IMR-90 (cell line): ENCODE data around the gene CAVIN2. TPM values are rescaled to one million over a fixed set of nuclear protein-coding genes. Genes with fewer than 3 reads are reported as not detected.

Source experiments
- ATAC-seq: fragments of 200-7000 bp; cut with Tn5 transposase; 2 replicates; pipeline ENCODE4 v1.9.1; 2020; ENCODE audit warnings: low read depth, mild to moderate bottlenecking, moderate library complexity
- BruUV-seq: library from RNA; stranded (reverse); fragments of 400-500 nt; replicated peaks from 2 replicates; lab custom pipeline; 2021; lab: Mats Ljungman, UMichigan
- CTCF ChIA-PET: fragments of 300-600 bp; formaldehyde crosslinking; extraction: SDS; loops from one replicate; lab custom pipeline; 2021; ENCODE audit warnings: antibody characterized with exemption; lab: Yijun Ruan, JAX
- POLR2A ChIA-PET: fragments of 300-600 bp; sonication (Branson Sonifier 250); formaldehyde crosslinking; loops from one replicate; lab custom pipeline; 2022; ENCODE audit warnings: antibody characterized with exemption; ENCODE audit not compliant: unreplicated experiment; lab: Charles Lee
- DNase-seq: peaks from one replicate; pipeline ENCODE4 v3.0.0; 2013
- H2AFZ ChIP-seq: replicated peaks from 2 replicates; pipeline ENCODE3; 2013; ENCODE audit warnings: low read length, mild to moderate bottlenecking; ENCODE audit not compliant: poor library complexity
- H2AK5ac ChIP-seq: 2 replicates; pipeline ENCODE4 v1.6.1; 2013; ENCODE audit warnings: low read depth, low read length, inconsistent platforms
- H2AK9ac ChIP-seq: replicated peaks from 2 replicates; pipeline ENCODE3; 2013; ENCODE audit warnings: mild to moderate bottlenecking, low read depth, low read length, moderate library complexity; ENCODE audit not compliant: poor library complexity
- H2BK120ac ChIP-seq: 2 replicates; pipeline ENCODE4 v1.6.1; 2013; ENCODE audit warnings: low read depth, low read length, inconsistent platforms
- H2BK15ac ChIP-seq: 3 replicates; pipeline ENCODE4 v1.6.1; 2013; ENCODE audit warnings: low read depth, low read length, inconsistent platforms
- H2BK20ac ChIP-seq: 2 replicates; pipeline ENCODE4 v1.6.1; 2013; ENCODE audit warnings: low read depth, mild to moderate bottlenecking, inconsistent platforms, low read length, moderate library complexity
- H2BK5ac ChIP-seq: 2 replicates; pipeline ENCODE4 v1.6.1; 2013; ENCODE audit warnings: mild to moderate bottlenecking, low read depth, low read length, inconsistent platforms; ENCODE audit not compliant: poor library complexity, severe bottlenecking
- H3K14ac ChIP-seq: replicated peaks from 2 replicates; pipeline ENCODE4 v1.6.1; 2013; ENCODE audit warnings: low read depth, low read length, inconsistent platforms
- H3K18ac ChIP-seq: 2 replicates; pipeline ENCODE4 v1.6.1; 2013; ENCODE audit warnings: low read depth, low read length, control low read depth
- H3K23ac ChIP-seq: 2 replicates; pipeline ENCODE4 v1.6.1; 2013; ENCODE audit warnings: low read depth, low read length, inconsistent platforms
- H3K27ac ChIP-seq: 2 replicates; pipeline ENCODE4 v1.5.1; 2013; ENCODE audit warnings: mild to moderate bottlenecking, control low read depth, low read length; ENCODE audit not compliant: insufficient read depth
- H3K27me3 ChIP-seq: 2 replicates; pipeline ENCODE4 v1.6.1; 2013; ENCODE audit warnings: low read length; ENCODE audit not compliant: control insufficient read depth, insufficient read depth
- H3K36me3 ChIP-seq: 2 replicates; pipeline ENCODE4 v1.6.1; 2013; ENCODE audit warnings: low read length, mixed read lengths; ENCODE audit not compliant: control insufficient read depth, insufficient read depth
- H3K4ac ChIP-seq: 2 replicates; pipeline ENCODE4 v1.6.1; 2013; ENCODE audit warnings: low read depth, low read length, inconsistent platforms
- H3K4me1 ChIP-seq: 2 replicates; pipeline ENCODE4 v1.6.1; 2013; ENCODE audit warnings: low read length, mixed read lengths; ENCODE audit not compliant: control insufficient read depth, insufficient read depth
- H3K4me2 ChIP-seq: 2 replicates; pipeline ENCODE4 v1.6.1; 2013; ENCODE audit warnings: low read depth, mild to moderate bottlenecking, control low read depth, low read length, moderate library complexity
- H3K4me3 ChIP-seq: 2 replicates; pipeline ENCODE4 v1.5.1; 2013; ENCODE audit warnings: low read depth, mild to moderate bottlenecking, control low read depth, low read length, moderate library complexity; ENCODE audit not compliant: insufficient read depth
- H3K56ac ChIP-seq: 2 replicates; pipeline ENCODE4 v1.6.1; 2013; ENCODE audit warnings: low read length, inconsistent platforms; ENCODE audit not compliant: insufficient read depth; ENCODE audit errors: extremely low read depth
- H3K79me1 ChIP-seq, 2 experiments: 2 replicates each; pipeline ENCODE4 v1.6.1; 2013; ENCODE audit warnings: low read length in 2 of 2, inconsistent platforms in 1 of 2, low read depth in 1 of 2
- H3K9ac ChIP-seq: 2 replicates; pipeline ENCODE4 v1.6.1; 2013; ENCODE audit warnings: low read depth, low read length, control low read depth
- H3K9me1 ChIP-seq: 2 replicates; pipeline ENCODE4 v1.6.1; 2013; ENCODE audit warnings: low read length, inconsistent platforms; ENCODE audit not compliant: insufficient read depth
- H3K9me3 ChIP-seq: 2 replicates; pipeline ENCODE4 v1.6.1; 2013; ENCODE audit warnings: low read length; ENCODE audit not compliant: control insufficient read depth, insufficient read depth
- H4K20me1 ChIP-seq: 2 replicates; pipeline ENCODE4 v1.6.1; 2013; ENCODE audit warnings: low read length, inconsistent platforms; ENCODE audit not compliant: insufficient read depth
- H4K5ac ChIP-seq: 2 replicates; pipeline ENCODE4 v1.6.1; 2013; ENCODE audit warnings: mild to moderate bottlenecking, low read depth, low read length, control low read depth
- H4K8ac ChIP-seq, 2 experiments: 2 replicates each; pipeline ENCODE4 v1.6.1; 2013; ENCODE audit warnings: low read depth in 2 of 2, low read length in 2 of 2, control low read depth in 1 of 2, inconsistent platforms in 1 of 2
- H4K91ac ChIP-seq: 2 replicates; pipeline ENCODE4 v1.6.1; 2013; ENCODE audit warnings: low read depth, low read length, inconsistent platforms; ENCODE audit not compliant: insufficient read depth
- ELK1 ChIP-seq: fragments of 150-350 bp; IDR thresholded peaks from 2 replicates; pipeline ENCODE4 v1.6.1; 2016; ENCODE audit warnings: low read depth, mild to moderate bottlenecking, low read length, moderate library complexity, borderline replicate concordance
- MAFK ChIP-seq: IDR thresholded peaks from 2 replicates; pipeline ENCODE4 v1.6.1; 2012; ENCODE audit warnings: low read depth, low read length, improper control_type of control experiment
- MAZ ChIP-seq: IDR thresholded peaks from 2 replicates; pipeline ENCODE4 v1.6.1; 2012; ENCODE audit warnings: low read depth, mild to moderate bottlenecking, low read length, improper control_type of control experiment, moderate library complexity, borderline replicate concordance
- RAD21 ChIP-seq: IDR thresholded peaks from 2 replicates; pipeline ENCODE4 v1.6.1; 2012; ENCODE audit warnings: low read length, improper control_type of control experiment
- RFX5 ChIP-seq: IDR thresholded peaks from 2 replicates; pipeline ENCODE4 v1.8.0; 2012; ENCODE audit warnings: low read depth, mild to moderate bottlenecking, low read length, moderate library complexity
- WGBS, 2 experiments: methylation state at CpG; one replicate each; pipeline versions ENCODE4 v1.1.5 to v1.1.7; 2013; ENCODE audit warnings: missing lambda C conversion rate in 2 of 2; ENCODE audit not compliant: insufficient read length in 1 of 2; ENCODE audit errors: extremely low coverage in 2 of 2; 5-methylcytosine and 5-hydroxymethylcytosine counted together
- dilution Hi-C: fragments of 300-500 bp; cut with HindIII; formaldehyde crosslinking; loops from one replicate; pipeline ENCODE4 v1.14.3; 2018; ENCODE audit warnings: low sequenced_read_pairs; ENCODE audit not compliant: unreplicated experiment
- in situ Hi-C: fragments of 300-500 bp; cut with MboI; formaldehyde crosslinking; loops from 3 replicates; pipeline ENCODE4 v1.14.3; 2019; ENCODE audit warnings: low sequenced_read_pairs, inconsistent platforms, mixed read lengths
- intact Hi-C: fragments of 100-400 bp; cut with micrococcal nuclease; formaldehyde crosslinking; loops from 2 replicates; pipeline ENCODE4 v1.10.0; 2022
- polyA plus RNA-seq, 3 experiments: library from polyadenylated mRNA; depleted of rRNA; stranded (reverse); fragments of >200 nt; gene quantifications; 2 replicates each; pipeline ENCODE4 v1.2.3, GENCODE V29; 2012; ENCODE audit warnings: low replicate concordance in 1 of 3
- total RNA-seq: library from RNA; depleted of rRNA; stranded (reverse); fragments of >200 nt; gene quantifications from 2 replicates; pipeline ENCODE4 v1.2.3, GENCODE V29; 2012

The CAVIN2 gene
- total and polyA plus RNA-seq, 2 of the 4 experiments (the other 2 are of a cell fraction): 7.7 to 11.5 TPM

GRCh38 chr2:191789796-191790195 lies 57.1 kb downstream of the CAVIN2 start:
- Histone ChIP-seq H3K27me3 (peaks cover 2% of the 10 kb centered on the region; the same call in 1 of the 2 replicates), H3K9ac (no peak overlapping the region), H4K5ac (peak overlapping the region; percentile 64; the same call in 1 of the 2 replicates), H3K27ac (no peak overlapping the region), H3K9me1 (no peaks in the 10 kb centered on the region), H4K91ac (no peak overlapping the region), H3K4me2 (peak overlapping the region; percentile 49; the same call in 1 of the 2 replicates), H2AFZ (no peak overlapping the region), H3K18ac (peak overlapping the region; percentile 80; the same call in 1 of the 2 replicates), H3K23ac (no peak overlapping the region), H3K14ac (no peak overlapping the region), H3K9me3 (no peaks in the 10 kb centered on the region; the same call in 1 of the 2 replicates), H2BK20ac (no peak overlapping the region), H4K20me1 (no peaks in the 10 kb centered on the region), H3K36me3 (no peaks in the 10 kb centered on the region), H3K79me1 (no peaks in the 10 kb centered on the region), H2BK15ac (peak overlapping the region; percentile 24; the same call in 1 of the 3 replicates), H3K4ac (no peak overlapping the region; the same call in 1 of the 2 replicates), H2AK9ac (no peak overlapping the region), H2BK5ac (peak overlapping the region; percentile 64), H3K56ac (no peak overlapping the region), H2BK120ac (no peak overlapping the region), H3K4me3 (no peak overlapping the region), H4K8ac (no peak overlapping the region), H3K4me1 (peaks cover 4% of the 10 kb centered on the region; the same call in 1 of the 2 replicates), H2AK5ac (no peak overlapping the region)
- intact Hi-C loops: loop anchor here (5.0 kb wide), 2 partner anchors 32 to 222 kb away; no protein-coding TSS in a partner anchor
- dilution Hi-C loops: no loop called here
- ChIA-PET POLR2A (no interaction called here), CTCF (no interaction called here)
- DNase-seq: peak; percentile 71
- BruUV-seq: no TSS peak
- in situ Hi-C loops: no loop called here
- ATAC-seq: peak; percentile 61
- no peak for TF ChIP-seq ELK1
- TF ChIP-seq RFX5: no peak
- no peak for TF ChIP-seq MAFK
- no peak for TF ChIP-seq RAD21
- TF ChIP-seq MAZ: no peak
- WGBS, 2 experiments: 60% methylated on average over 1 of the region's 4 CpGs; no CpG with 5 or more reads in 1 of the 2 experiments
